ENCODE results near the gene PCSK6.

Gene PCSK6

DNA sequence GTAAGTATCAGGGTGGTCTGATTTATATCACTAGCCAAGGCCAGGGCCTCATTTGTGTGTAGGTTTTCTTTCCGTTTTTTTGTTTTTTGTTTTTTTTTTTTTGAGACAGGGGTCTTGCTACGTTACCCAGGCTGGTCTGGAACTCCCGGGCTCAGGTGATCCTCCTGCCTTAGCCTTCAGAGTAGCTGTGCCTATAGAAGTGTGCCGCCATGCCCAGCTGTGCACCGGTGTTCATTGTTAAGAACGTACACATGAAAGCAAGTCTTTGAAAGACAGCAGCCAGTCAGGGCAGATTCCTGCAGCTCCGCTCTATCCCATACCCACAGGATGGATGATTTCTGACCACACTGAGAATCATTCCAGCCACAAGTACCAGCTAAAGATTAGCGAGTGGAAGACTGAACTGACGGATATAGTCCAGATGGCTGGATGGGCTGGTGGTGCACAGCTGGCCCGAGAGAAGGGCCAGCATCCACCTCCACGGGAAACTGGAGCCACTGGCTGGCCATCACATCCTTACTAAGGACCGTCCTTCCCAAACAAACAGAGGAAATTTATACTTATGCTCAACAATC is 95.4 kb downstream of the PCSK6 start:
- no peaks in the 10 kb centered on the region for H3K4me1 ChIP-seq (ENCODE audit: control insufficient read depth, insufficient read depth, low read length)
- no peaks in the 10 kb centered on the region for H3K36me3 ChIP-seq (ENCODE audit: control insufficient read depth, insufficient read depth, low read length, severe bottlenecking)
- H3K27me3 ChIP-seq (replicated peaks; ENCODE audit: control insufficient read depth, insufficient read depth, low read length) = peaks cover 26% of the 10 kb centered on the region
- H3K4me3 ChIP-seq (ENCODE audit: low read length) = no peak overlapping the region
- H3K9ac ChIP-seq (ENCODE audit: low read length) = no peak overlapping the region
- DNase-seq (ENCODE audit: low read depth) = no peak
- no peaks in the 10 kb centered on the region for H3K9me3 ChIP-seq (ENCODE audit: control insufficient read depth, low read length)

- DNase-seq (ENCODE audit: low read depth) = no peak
- Histone ChIP-seq H3K4me1 (ENCODE audit: control insufficient read depth, insufficient read depth, low read length) (no peaks in the 10 kb centered on the region), H3K4me3 (ENCODE audit: low read length) (no peak overlapping the region), H3K9ac (ENCODE audit: low read length) (no peak overlapping the region), H3K36me3 (ENCODE audit: control insufficient read depth, insufficient read depth, low read length, severe bottlenecking) (no peaks in the 10 kb centered on the region), H3K9me3 (ENCODE audit: control insufficient read depth, low read length) (no peaks in the 10 kb centered on the region), H3K27me3 (replicated peaks; ENCODE audit: control insufficient read depth, insufficient read depth, low read length) (peaks cover 26% of the 10 kb centered on the region)
Observed at GRCh38 chr15:101393172-101393571, 96.3 kb downstream of the PCSK6 start.

GRCh38 chr15:101391981-101392640 is 97.4 kb downstream of the PCSK6 start:
- Histone ChIP-seq H3K9me3 (ENCODE audit: control insufficient read depth, low read length) (no peaks in the 10 kb centered on the region), H3K36me3 (ENCODE audit: control insufficient read depth, insufficient read depth, low read length, severe bottlenecking) (no peaks in the 10 kb centered on the region), H3K4me3 (ENCODE audit: low read length) (no peak overlapping the region), H3K4me1 (ENCODE audit: control insufficient read depth, insufficient read depth, low read length) (no peaks in the 10 kb centered on the region), H3K27me3 (replicated peaks; ENCODE audit: control insufficient read depth, insufficient read depth, low read length) (peaks cover 26% of the 10 kb centered on the region), H3K9ac (ENCODE audit: low read length) (no peak overlapping the region)
- no peak for DNase-seq (ENCODE audit: low read depth)

DNA sequence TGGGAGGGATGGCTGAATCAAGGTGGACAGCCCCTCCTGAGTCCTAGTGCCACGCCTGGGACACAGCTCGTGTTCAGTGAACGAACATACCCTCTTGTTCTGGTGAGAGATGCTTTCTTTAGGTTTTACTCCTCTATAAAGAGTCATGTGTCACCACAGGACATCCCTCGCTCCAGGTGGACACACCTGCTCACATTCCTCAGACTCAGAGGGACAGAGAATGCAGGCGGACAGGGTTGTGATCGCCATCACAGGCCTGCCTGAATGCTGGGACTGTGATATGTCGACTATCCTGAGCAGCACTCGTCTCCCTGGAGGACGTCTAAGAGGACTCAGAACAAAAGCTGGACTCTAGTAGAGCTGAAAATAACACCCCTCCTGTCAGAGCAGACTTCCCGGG is 98.1 kb downstream of the PCSK6 start:
- no peaks in the 10 kb centered on the region for H3K4me1 ChIP-seq (ENCODE audit: control insufficient read depth, insufficient read depth, low read length)

GRCh38 chr15:101390462-101390861 is 99.0 kb downstream of the PCSK6 start:
- Histone ChIP-seq H3K36me3 (ENCODE audit: control insufficient read depth, insufficient read depth, low read length, severe bottlenecking) (no peaks in the 10 kb centered on the region), H3K27me3 (replicated peaks; ENCODE audit: control insufficient read depth, insufficient read depth, low read length) (peaks cover 15% of the 10 kb centered on the region), H3K4me3 (ENCODE audit: low read length) (no peak overlapping the region), H3K9ac (ENCODE audit: low read length) (no peak overlapping the region), H3K9me3 (ENCODE audit: control insufficient read depth, low read length) (no peaks in the 10 kb centered on the region), H3K4me1 (ENCODE audit: control insufficient read depth, insufficient read depth, low read length) (no peaks in the 10 kb centered on the region)
- no peak for DNase-seq (ENCODE audit: low read depth)

More for the DNA sequence above, 98.1 kb downstream of the PCSK6 start:
- Histone ChIP-seq H3K36me3 (ENCODE audit: control insufficient read depth, insufficient read depth, low read length, severe bottlenecking) (no peaks in the 10 kb centered on the region), H3K9me3 (ENCODE audit: control insufficient read depth, low read length) (no peaks in the 10 kb centered on the region), H3K4me3 (ENCODE audit: low read length) (no peak overlapping the region), H3K9ac (ENCODE audit: low read length) (no peak overlapping the region), H3K27me3 (replicated peaks; ENCODE audit: control insufficient read depth, insufficient read depth, low read length) (peaks cover 22% of the 10 kb centered on the region)
- DNase-seq (ENCODE audit: low read depth) = no peak

- Histone ChIP-seq H3K9ac (ENCODE audit: low read length) (no peak overlapping the region), H3K36me3 (ENCODE audit: control insufficient read depth, insufficient read depth, low read length, severe bottlenecking) (no peaks in the 10 kb centered on the region), H3K4me3 (ENCODE audit: low read length) (no peak overlapping the region), H3K9me3 (ENCODE audit: control insufficient read depth, low read length) (no peaks in the 10 kb centered on the region), H3K27me3 (replicated peaks; ENCODE audit: control insufficient read depth, insufficient read depth, low read length) (peaks cover 11% of the 10 kb centered on the region), H3K4me1 (ENCODE audit: control insufficient read depth, insufficient read depth, low read length) (no peaks in the 10 kb centered on the region)
- no peak for DNase-seq (ENCODE audit: low read depth)
Observed at GRCh38 chr15:101390060-101390459, 99.4 kb downstream of the PCSK6 start.

- no peaks in the 10 kb centered on the region for H3K36me3 ChIP-seq (ENCODE audit: control insufficient read depth, insufficient read depth, low read length, severe bottlenecking)
- no peaks in the 10 kb centered on the region for H3K9me3 ChIP-seq (ENCODE audit: control insufficient read depth, low read length)
- DNase-seq (ENCODE audit: low read depth) = no peak
- H3K9ac ChIP-seq (ENCODE audit: low read length) = no peak overlapping the region
- H3K4me3 ChIP-seq (ENCODE audit: low read length) = no peak overlapping the region
- H3K27me3 ChIP-seq (replicated peaks; ENCODE audit: control insufficient read depth, insufficient read depth, low read length) = peaks cover 6% of the 10 kb centered on the region
- H3K4me1 ChIP-seq (ENCODE audit: control insufficient read depth, insufficient read depth, low read length) = no peaks in the 10 kb centered on the region
Observed at GRCh38 chr15:101389362-101389761, 100.1 kb downstream of the PCSK6 start.

DNA sequence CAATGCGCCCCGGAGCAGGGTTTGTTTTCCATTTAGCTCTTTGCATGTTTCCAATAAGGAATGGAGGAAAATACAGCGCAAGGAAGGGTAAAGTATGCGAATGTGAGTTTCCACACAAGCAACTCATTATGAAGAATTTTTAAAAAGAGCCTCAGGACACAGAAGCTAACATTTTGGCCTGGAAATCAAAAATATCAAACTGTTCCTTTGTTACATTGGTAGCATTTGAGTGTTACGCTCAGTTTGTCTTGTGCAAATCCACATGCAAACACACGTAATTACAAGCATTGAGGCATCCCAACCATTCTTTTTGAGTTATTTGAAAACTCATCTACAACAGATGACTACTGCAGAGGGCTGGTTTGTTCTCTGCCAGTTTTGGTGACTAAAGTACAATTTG is 101.5 kb downstream of the PCSK6 start:
- Histone ChIP-seq H3K4me3 (ENCODE audit: low read length) (no peak overlapping the region), H3K36me3 (ENCODE audit: control insufficient read depth, insufficient read depth, low read length, severe bottlenecking) (no peaks in the 10 kb centered on the region), H3K4me1 (ENCODE audit: control insufficient read depth, insufficient read depth, low read length) (no peaks in the 10 kb centered on the region), H3K27me3 (replicated peaks; ENCODE audit: control insufficient read depth, insufficient read depth, low read length) (peaks cover 6% of the 10 kb centered on the region), H3K9ac (ENCODE audit: low read length) (no peak overlapping the region), H3K9me3 (ENCODE audit: control insufficient read depth, low read length) (no peaks in the 10 kb centered on the region)
- DNase-seq (ENCODE audit: low read depth) = no peak

GRCh38 chr15:101387574-101387973 is 101.9 kb downstream of the PCSK6 start:
- peaks cover 6% of the 10 kb centered on the region for H3K27me3 ChIP-seq (replicated peaks; ENCODE audit: control insufficient read depth, insufficient read depth, low read length)
- no peak overlapping the region for H3K9ac ChIP-seq (ENCODE audit: low read length)
- no peaks in the 10 kb centered on the region for H3K4me1 ChIP-seq (ENCODE audit: control insufficient read depth, insufficient read depth, low read length)
- no peak for DNase-seq (ENCODE audit: low read depth)
- H3K36me3 ChIP-seq (ENCODE audit: control insufficient read depth, insufficient read depth, low read length, severe bottlenecking) = no peaks in the 10 kb centered on the region
- no peak overlapping the region for H3K4me3 ChIP-seq (ENCODE audit: low read length)
- H3K9me3 ChIP-seq (ENCODE audit: control insufficient read depth, low read length) = no peaks in the 10 kb centered on the region

DNA sequence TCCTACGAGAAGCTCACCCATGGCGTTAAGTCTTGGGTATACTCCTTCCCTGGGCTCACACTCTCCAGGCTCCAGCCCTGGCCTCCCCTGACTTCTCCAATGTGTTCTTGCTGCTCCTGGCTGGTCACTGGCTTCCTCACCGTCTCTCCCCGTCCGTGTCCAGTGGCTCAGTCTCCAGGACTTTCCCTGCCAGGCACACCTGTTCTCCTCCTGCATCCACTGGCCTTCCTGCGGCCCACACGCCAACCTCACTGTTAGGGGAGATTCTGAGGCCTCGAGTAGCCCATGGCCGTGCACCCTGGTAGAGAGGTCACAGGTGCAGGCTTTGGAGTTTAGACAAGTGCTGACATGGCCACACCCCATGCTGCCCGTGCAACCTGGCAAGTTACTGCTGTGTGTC is 102.5 kb downstream of the PCSK6 start:
- DNase-seq (ENCODE audit: low read depth) = no peak
- H3K36me3 ChIP-seq (ENCODE audit: control insufficient read depth, insufficient read depth, low read length, severe bottlenecking) = no peaks in the 10 kb centered on the region
- H3K4me3 ChIP-seq (ENCODE audit: low read length) = no peak overlapping the region
- peaks cover 5% of the 10 kb centered on the region for H3K27me3 ChIP-seq (replicated peaks; ENCODE audit: control insufficient read depth, insufficient read depth, low read length)
- H3K9me3 ChIP-seq (ENCODE audit: control insufficient read depth, low read length) = no peaks in the 10 kb centered on the region
- no peak overlapping the region for H3K9ac ChIP-seq (ENCODE audit: low read length)
- no peaks in the 10 kb centered on the region for H3K4me1 ChIP-seq (ENCODE audit: control insufficient read depth, insufficient read depth, low read length)

- Histone ChIP-seq H3K9ac (ENCODE audit: low read length) (no peak overlapping the region), H3K9me3 (ENCODE audit: control insufficient read depth, low read length) (no peaks in the 10 kb centered on the region), H3K36me3 (ENCODE audit: control insufficient read depth, insufficient read depth, low read length, severe bottlenecking) (no peaks in the 10 kb centered on the region), H3K4me1 (ENCODE audit: control insufficient read depth, insufficient read depth, low read length) (no peaks in the 10 kb centered on the region), H3K27me3 (replicated peaks; ENCODE audit: control insufficient read depth, insufficient read depth, low read length) (peaks cover 3% of the 10 kb centered on the region), H3K4me3 (ENCODE audit: low read length) (no peak overlapping the region)
- no peak for DNase-seq (ENCODE audit: low read depth)
Observed at GRCh38 chr15:101386006-101386405, 103.5 kb downstream of the PCSK6 start.

DNA sequence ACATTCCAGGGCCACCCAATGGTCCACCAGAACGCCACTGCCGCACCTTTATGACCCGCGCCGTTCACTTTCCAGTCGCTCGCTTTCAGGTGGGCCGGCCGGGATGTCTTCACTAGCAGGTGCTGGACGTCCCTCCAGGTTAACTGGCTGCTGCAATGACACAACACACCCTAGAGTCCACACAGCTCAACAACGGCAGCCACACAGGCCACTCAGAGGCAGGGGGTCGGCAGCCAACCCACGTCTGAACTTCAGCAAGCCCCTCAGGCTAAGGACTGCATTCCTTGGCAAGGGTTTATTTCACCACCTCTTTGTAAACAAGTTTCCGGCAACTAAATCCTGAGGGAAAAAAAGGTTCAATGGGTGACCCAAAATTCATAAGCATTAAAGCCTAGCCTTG is 105.2 kb downstream of the PCSK6 start:
- no peak for DNase-seq (ENCODE audit: low read depth)
- Histone ChIP-seq H3K4me1 (ENCODE audit: control insufficient read depth, insufficient read depth, low read length) (no peaks in the 10 kb centered on the region), H3K4me3 (ENCODE audit: low read length) (no peak overlapping the region), H3K9me3 (ENCODE audit: control insufficient read depth, low read length) (no peaks in the 10 kb centered on the region), H3K27me3 (replicated peaks; ENCODE audit: control insufficient read depth, insufficient read depth, low read length) (peaks cover 5% of the 10 kb centered on the region), H3K9ac (ENCODE audit: low read length) (no peak overlapping the region), H3K36me3 (ENCODE audit: control insufficient read depth, insufficient read depth, low read length, severe bottlenecking) (no peaks in the 10 kb centered on the region)
